ENCODE measurements around the gene DMD.

GRCh38 chrX:33045245-33045644 lies 166.1 kb downstream of the DMD start:
- TF ChIP-seq POLR2AphosphoS5 (IDR thresholded peaks at IDR 0.05; ENCODE audit: borderline replicate concordance, low read depth, low read length) = no peak
- no peak for TF ChIP-seq EZH2 (IDR thresholded peaks at IDR 0.05)
- TF ChIP-seq FOXP2 (optimal IDR thresholded peaks at IDR 0.05; ENCODE audit: control extremely low read depth, extremely low read length, insufficient read depth) = no peak
